OCI-LY1 (cell line): ENCODE data around the gene FURIN.

ENCODE experiments used
- H2AFZ ChIP-seq: fragments of 200-600 bp; sonication (generic), shearing (Covaris generic); 2 replicates; pipeline ENCODE4 v1.6.0; 2014; ENCODE audit warnings: antibody characterized with exemption, mild to moderate bottlenecking, low read length
- H3F3A ChIP-seq: fragments of 200-600 bp; sonication (generic), shearing (Covaris generic); 2 replicates; pipeline ENCODE4 v1.6.0; 2014; ENCODE audit warnings: mild to moderate bottlenecking, antibody characterized with exemption, low read length, moderate library complexity; ENCODE audit not compliant: insufficient read depth
- H3K27ac ChIP-seq: fragments of 200-600 bp; sonication (generic); 2 replicates; pipeline ENCODE4 v1.5.1; 2014; ENCODE audit warnings: low read length, mixed run types, mild to moderate bottlenecking, low read depth; ENCODE audit not compliant: poor library complexity, severe bottlenecking
- H3K27me3 ChIP-seq: fragments of 200-600 bp; sonication (generic); 2 replicates; pipeline ENCODE4 v1.6.0; 2014; ENCODE audit warnings: antibody characterized with exemption, mild to moderate bottlenecking, low read length, moderate library complexity; ENCODE audit not compliant: insufficient read depth
- H3K36me3 ChIP-seq: fragments of 200-600 bp; sonication (generic); 2 replicates; pipeline ENCODE4 v1.6.1; 2014; ENCODE audit warnings: mild to moderate bottlenecking, antibody characterized with exemption, low read length, moderate library complexity, mixed read lengths; ENCODE audit not compliant: insufficient read depth
- H3K4me1 ChIP-seq: fragments of 200-600 bp; sonication (generic); 2 replicates; pipeline ENCODE4 v1.5.1; 2014; ENCODE audit warnings: mild to moderate bottlenecking, low read length, moderate library complexity; ENCODE audit not compliant: insufficient read depth, severe bottlenecking
- H3K4me2 ChIP-seq: fragments of 200-600 bp; sonication (generic), shearing (Covaris generic); 2 replicates; pipeline ENCODE4 v1.6.1; 2014; ENCODE audit warnings: low read length
- H3K4me3 ChIP-seq: fragments of 200-600 bp; sonication (generic); 2 replicates; pipeline ENCODE4 v1.5.1; 2014; ENCODE audit warnings: low read length, low read depth, mild to moderate bottlenecking, mixed read lengths; ENCODE audit not compliant: poor library complexity, severe bottlenecking
- H3K79me2 ChIP-seq: fragments of 200-600 bp; shearing (Covaris generic); 2 replicates; pipeline ENCODE4 v1.6.1; 2016; ENCODE audit warnings: mixed run types, low read length, mixed read lengths; ENCODE audit not compliant: insufficient read depth
- H3K9ac ChIP-seq: fragments of 200-600 bp; sonication (generic), shearing (Covaris generic); 2 replicates; pipeline ENCODE4 v1.6.1; 2014; ENCODE audit warnings: mild to moderate bottlenecking, low read length, mixed read lengths
- H3K9me2 ChIP-seq: fragments of 200-600 bp; sonication (generic), shearing (Covaris generic); 2 replicates; pipeline ENCODE4 v1.6.1; 2014; ENCODE audit warnings: low read depth, mild to moderate bottlenecking, low read length, mixed read lengths
- H3K9me3 ChIP-seq: fragments of 200-600 bp; shearing (Covaris generic); 2 replicates; pipeline ENCODE4 v1.6.1; 2014; ENCODE audit warnings: low read length, mixed read lengths
- H4K20me1 ChIP-seq: fragments of 200-600 bp; sonication (generic), shearing (Covaris generic); 2 replicates; pipeline ENCODE4 v1.6.0; 2016; ENCODE audit warnings: mild to moderate bottlenecking, low read length; ENCODE audit not compliant: insufficient read depth
- CTCF ChIP-seq: fragments of 200-600 bp; sonication (generic), shearing (Covaris generic); IDR thresholded peaks from 2 replicates; pipeline ENCODE4 v1.5.1; 2017; ENCODE audit warnings: mild to moderate bottlenecking, antibody characterized with exemption, low read length, moderate library complexity, mixed read lengths
- EZH2 ChIP-seq: fragments of 200-600 bp; sonication (generic), shearing (Covaris generic); IDR thresholded peaks from 2 replicates; pipeline ENCODE4 v1.8.0; 2017; ENCODE audit warnings: borderline replicate concordance, mixed run types, mild to moderate bottlenecking, antibody characterized with exemption, low read length, moderate library complexity, mixed read lengths

FURIN gene

GRCh38 chr15:90876512-90877170, 8.3 kb downstream of the FURIN start:
- Histone ChIP-seq H3K27me3 (0 out of 2 replicates have a peak, but pooled peaks cover 9% of the 10 kb centered on the region), H3K79me2 (no peaks in the 10 kb centered on the region), H3K4me3 (no peak overlapping the region), H2AFZ (no peak overlapping the region), H3K36me3 (no peaks in the 10 kb centered on the region), H3K27ac (no peak overlapping the region), H3K4me1 (peaks cover 12% of the 10 kb centered on the region), H4K20me1 (no peaks in the 10 kb centered on the region), H3K9me3 (no peaks in the 10 kb centered on the region), H3F3A (no peaks in the 10 kb centered on the region), H3K4me2 (no peak overlapping the region), H3K9ac (no peak overlapping the region), H3K9me2 (no peaks in the 10 kb centered on the region)
- TF ChIP-seq EZH2 (no peak), CTCF (no peak)

- Histone ChIP-seq H3K4me3 (no peak overlapping the region), H3K9ac (no peak overlapping the region), H3K4me1 (peaks cover 5% of the 10 kb centered on the region), H3K9me3 (no peaks in the 10 kb centered on the region), H3K9me2 (no peaks in the 10 kb centered on the region), H4K20me1 (no peaks in the 10 kb centered on the region), H3K4me2 (no peak overlapping the region), H3K36me3 (no peaks in the 10 kb centered on the region), H2AFZ (no peak overlapping the region), H3K79me2 (no peaks in the 10 kb centered on the region), H3K27me3 (0 out of 2 replicates have a peak, but pooled peaks cover 9% of the 10 kb centered on the region), H3K27ac (no peak overlapping the region), H3F3A (no peaks in the 10 kb centered on the region)
- TF ChIP-seq EZH2 (no peak), CTCF (no peak)
These were observed 8.9 kb downstream of the FURIN start for GRCh38 chr15:90877315-90877714.

GRCh38 chr15:90877996-90878395, 9.6 kb downstream of the FURIN start:
- no peak overlapping the region for H3K9ac ChIP-seq

More at GRCh38 chr15:90877996-90878395, 9.6 kb downstream of the FURIN start:
- Histone ChIP-seq H2AFZ (no peak overlapping the region), H3K27ac (no peak overlapping the region), H3K4me3 (no peak overlapping the region), H3K27me3 (0 out of 2 replicates have a peak, but pooled peaks cover 5% of the 10 kb centered on the region), H3K4me2 (no peak overlapping the region), H3K79me2 (no peaks in the 10 kb centered on the region), H4K20me1 (no peaks in the 10 kb centered on the region), H3K4me1 (no peaks in the 10 kb centered on the region), H3K9me3 (no peaks in the 10 kb centered on the region), H3K9me2 (no peaks in the 10 kb centered on the region), H3K36me3 (no peaks in the 10 kb centered on the region), H3F3A (no peaks in the 10 kb centered on the region)
- TF ChIP-seq CTCF, result no peak
- TF ChIP-seq EZH2, result no peak
